Panc1 (cell line): ENCODE results near the gene PRPF19. TPM values are rescaled to one million over a fixed set of nuclear protein-coding genes. Genes with fewer than 3 reads are reported as not detected.

ENCODE experiments used
- ATAC-seq: fragments of 200-7000 bp; cut with Tn5 transposase; 2 replicates; pipeline ENCODE4 v1.9.1; 2020; ENCODE audit warnings: mild to moderate bottlenecking, moderate library complexity
- BruUV-seq: library from RNA; stranded (reverse); fragments of 400-500 nt; replicated peaks from 2 replicates; lab custom pipeline; 2021; lab: Mats Ljungman, UMichigan
- CTCF ChIA-PET: fragments of 300-600 bp; sonication (Branson Sonifier 250); formaldehyde crosslinking; loops from one replicate; lab custom pipeline; 2022; ENCODE audit warnings: antibody characterized with exemption; lab: Charles Lee
- POLR2A ChIA-PET: fragments of 300-600 bp; sonication (Branson Sonifier 250); formaldehyde crosslinking; loops from one replicate; lab custom pipeline; 2022; ENCODE audit warnings: antibody characterized with exemption; lab: Charles Lee
- DNase-seq: peaks from one replicate; pipeline ENCODE4 v3.0.0-alpha.2; 2010; ENCODE audit warnings: low read depth, low spot score
- H3K27ac ChIP-seq: 2 replicates; pipeline ENCODE4 v1.5.1; 2011; ENCODE audit warnings: mild to moderate bottlenecking, low read length, inconsistent platforms
- H3K27me3 ChIP-seq: fragments of 200-500 bp; sonication (Bioruptor generic); 2 replicates; pipeline ENCODE4 v1.6.0; 2014; ENCODE audit warnings: low read length, inconsistent platforms; ENCODE audit not compliant: control insufficient read depth, insufficient read depth
- H3K36me3 ChIP-seq: fragments of 200-500 bp; sonication (Bioruptor generic); 2 replicates; pipeline ENCODE4 v1.5.1; 2014; ENCODE audit warnings: inconsistent platforms, mild to moderate bottlenecking, low read length, moderate library complexity; ENCODE audit not compliant: control insufficient read depth, insufficient read depth
- H3K4me1 ChIP-seq: 2 replicates; pipeline ENCODE4 v1.5.1; 2011; ENCODE audit warnings: inconsistent platforms, mild to moderate bottlenecking, low read length, moderate library complexity; ENCODE audit not compliant: control insufficient read depth, insufficient read depth
- H3K4me3 ChIP-seq, 2 experiments: 2 replicates each; pipeline ENCODE4 v1.5.1; 2011 to 2012; ENCODE audit warnings: low read depth in 2 of 2, low read length in 2 of 2, mild to moderate bottlenecking in 2 of 2, inconsistent platforms in 1 of 2, moderate library complexity in 1 of 2
- H3K9me3 ChIP-seq: fragments of 200-500 bp; sonication (Bioruptor generic); 2 replicates; pipeline ENCODE4 v1.5.1; 2014; ENCODE audit warnings: low read depth, mild to moderate bottlenecking, inconsistent platforms, low read length, moderate library complexity; ENCODE audit not compliant: control insufficient read depth, insufficient read depth
- CTCF ChIP-seq: fragments of 450-650 bp; IDR thresholded peaks from 2 replicates; pipeline ENCODE4 v1.5.1; 2017; ENCODE audit warnings: mild to moderate bottlenecking
- POLR2AphosphoS5 ChIP-seq: IDR thresholded peaks from 2 replicates; pipeline ENCODE4 v1.6.1; 2012; ENCODE audit warnings: mild to moderate bottlenecking, low read depth, low read length, moderate library complexity
- REST ChIP-seq, 2 experiments: IDR thresholded peaks; 2 replicates each; pipeline ENCODE4 v1.6.1; 2011 to 2012; ENCODE audit warnings: low read depth in 2 of 2, control low read depth in 1 of 2, low read length in 1 of 2, mild to moderate bottlenecking in 1 of 2, moderate library complexity in 1 of 2; ENCODE audit not compliant: insufficient read depth in 1 of 2
- SIN3A ChIP-seq: IDR thresholded peaks from 2 replicates; pipeline ENCODE4 v1.6.1; 2012; ENCODE audit warnings: low read depth, mild to moderate bottlenecking, low read length, moderate library complexity, borderline replicate concordance; ENCODE audit not compliant: insufficient read depth
- TCF7L2 ChIP-seq: IDR thresholded peaks from 2 replicates; pipeline ENCODE4 v1.6.1; 2011; ENCODE audit warnings: mild to moderate bottlenecking, low read depth, low read length, inconsistent platforms
- in situ Hi-C: cut with HindIII; loops from 2 replicates; pipeline ENCODE4 v1.10.0; 2016; ENCODE audit warnings: low sequenced_read_pairs, low pct_unique_long_range_greater_than_20kb
- intact Hi-C: fragments of 100-400 bp; cut with micrococcal nuclease; formaldehyde crosslinking; loops from one replicate; pipeline ENCODE4 v1.10.0; 2022; ENCODE audit not compliant: unreplicated experiment
- total RNA-seq: library from RNA; stranded (reverse); gene quantifications from one replicate; pipeline ENCODE4 v1.2.1, GENCODE V29; 2021; ENCODE audit not compliant: unreplicated experiment

PRPF19 gene
- total RNA-seq, 1 experiment from 2014 or later = 149 TPM

GRCh38 chr11:60937144-60937527, 30.8 kb upstream of the PRPF19 start:
- Histone ChIP-seq H3K4me1 (no peaks in the 10 kb centered on the region), H3K27ac (no peak overlapping the region), H3K9me3 (no peaks in the 10 kb centered on the region), H3K4me3 (no peak overlapping the region), H3K36me3 (no peaks in the 10 kb centered on the region), H3K27me3 (no peaks in the 10 kb centered on the region)
- ChIA-PET POLR2A (no interaction called here), CTCF (no interaction called here)
- BruUV-seq = no TSS peak
- ATAC-seq = no peak
- intact Hi-C loops (no loop called here), in situ Hi-C loops (no loop called here)
- no peak for DNase-seq
- TF ChIP-seq REST (IDR thresholded peaks at IDR 0.05; ENCODE audit: insufficient read depth in 1 of 2, low read depth in 2 of 2, low read length in 1 of 2) = no peak
- TF ChIP-seq CTCF = no peak
- TF ChIP-seq SIN3A = no peak
- TF ChIP-seq POLR2AphosphoS5 = no peak
- no peak for TF ChIP-seq TCF7L2

- H3K27ac ChIP-seq = no peak overlapping the region
- no peaks in the 10 kb centered on the region for H3K9me3 ChIP-seq
- TSS peak; percentile 78 for BruUV-seq
- intact Hi-C loops (no loop called here), in situ Hi-C loops (no loop called here)
- no peak for TF ChIP-seq REST (IDR thresholded peaks at IDR 0.05; ENCODE audit: insufficient read depth in 1 of 2, low read depth in 2 of 2, low read length in 1 of 2)
- no peak for TF ChIP-seq TCF7L2
- TF ChIP-seq POLR2AphosphoS5 = no peak
- no peak for TF ChIP-seq SIN3A
- TF ChIP-seq CTCF = no peak
- no peak overlapping the region for H3K4me3 ChIP-seq
- ChIA-PET POLR2A (interaction anchor here (0.6 kb wide), 1 partner anchor 176 kb away, joined by 3 read pairs; no protein-coding TSS in a partner anchor), CTCF (no interaction called here)
- no peak for DNase-seq
- H3K36me3 ChIP-seq = no peaks in the 10 kb centered on the region
- H3K4me1 ChIP-seq = no peaks in the 10 kb centered on the region
- no peaks in the 10 kb centered on the region for H3K27me3 ChIP-seq
- ATAC-seq = 0 out of 2 replicates have a peak, but pooled peaks have one; percentile 4
Observed at GRCh38 chr11:60936467-60937143, 30.2 kb upstream of the PRPF19 start.
